Sciatic nerve (tissue), 2 donors: ENCODE measurements around the gene UBE2G2. TPM values are rescaled to one million over a fixed set of nuclear protein-coding genes. Genes with fewer than 3 reads are reported as not detected.
A peak's percentile ranks its signal among the peaks of the same experiment; 100 is the strongest.

Experiments
- ATAC-seq: fragments of 200-7000 bp; cut with Tn5 transposase; one replicate; pipeline ENCODE4 v1.9.1; 2020; ENCODE audit warnings: mild to moderate bottlenecking, moderate library complexity
- DNase-seq: peaks from one replicate; pipeline ENCODE4 v3.0.0-alpha.2; 2020; ENCODE audit warnings: low spot score
- intact Hi-C: fragments of 100-400 bp; cut with DNase I; formaldehyde crosslinking; loops from one replicate; pipeline ENCODE4 v1.14.2; 2022
- total RNA-seq: library from RNA; stranded (reverse); fragmentation: NEBNext Ultra II Directional; extraction: Animal tissue kit (Norgen Biotek cat#: 25700); gene quantifications from one replicate; pipeline ENCODE4 v1.2.1, GENCODE V29; 2021
- donor health status: DM: no; HTN: no; CAD: no.
- donor health status: DM: no; HTN: no; CAD: no.

UBE2G2 gene
- total RNA-seq, 1 donor from 2014 or later, result 78.0 TPM

DNA sequence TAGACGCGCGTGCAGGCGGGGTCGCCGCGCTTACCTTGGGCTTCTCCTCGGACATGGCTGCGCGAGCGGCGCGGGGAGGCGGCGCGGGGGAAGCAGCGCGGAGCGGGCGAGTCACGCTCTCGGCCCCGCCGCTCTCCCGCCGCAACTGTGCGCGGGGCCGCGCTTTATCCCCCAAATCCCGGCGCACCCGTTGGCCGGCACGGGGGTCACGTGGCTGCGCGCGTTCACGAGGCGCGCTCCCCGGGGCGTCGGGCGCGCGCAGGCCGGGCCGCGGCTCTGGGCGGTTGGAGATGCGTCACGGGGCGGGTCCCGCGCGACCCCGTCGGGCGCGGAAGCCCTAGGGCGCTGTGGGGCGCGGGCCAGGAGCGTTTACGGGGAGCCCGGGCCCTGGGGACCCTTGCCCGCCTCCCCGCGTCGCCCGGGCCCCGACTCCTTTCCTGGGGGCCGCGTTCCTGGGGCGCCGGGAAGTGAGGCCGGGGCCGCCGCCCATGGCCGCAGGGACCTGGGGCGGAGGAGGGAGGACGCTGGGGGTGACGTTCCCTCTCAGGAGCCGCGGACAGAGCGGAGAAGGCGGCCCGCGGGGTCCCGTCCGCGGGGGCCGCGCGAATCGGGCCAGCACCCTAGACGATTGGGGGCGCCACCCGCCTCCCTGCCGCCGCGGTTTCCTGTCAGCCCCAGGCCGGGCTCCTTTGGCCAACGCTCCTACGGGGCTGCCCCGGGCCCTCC, 16.5 kb upstream of the UBE2G2 start, which contains the start of gene SUMO3:
SUMO3 (minus strand) TSS at position 149 of the 726 bp plus-strand sequence; CDS start at position 55, 94 bp downstream.
- ATAC-seq (peak; percentile 75), DNase-seq (peak; percentile 88)
- intact Hi-C loops, result no loop called here

DNA sequence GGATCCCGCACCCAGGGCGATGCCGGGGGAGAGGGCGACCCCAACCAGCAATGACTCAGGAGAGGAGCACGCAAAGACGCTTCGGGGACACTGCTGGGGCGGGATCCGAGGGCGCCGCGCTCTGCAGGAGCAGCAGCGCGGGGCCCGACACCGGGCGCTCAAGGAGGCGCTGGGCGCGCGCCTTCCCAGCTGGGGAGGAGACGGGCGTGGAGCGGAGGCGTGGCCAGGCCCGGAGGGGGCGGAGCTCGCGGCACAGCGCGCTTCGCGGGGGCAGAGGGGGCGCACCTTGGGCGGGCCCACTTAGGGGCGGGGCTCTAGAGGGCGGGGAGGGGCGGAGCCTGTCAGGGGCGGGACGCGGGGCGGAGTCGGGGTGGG, 15.9 kb upstream of the UBE2G2 start:
- ATAC-seq (peak; percentile 97), DNase-seq (peak; percentile 97)
- intact Hi-C loops, result no loop called here

DNA sequence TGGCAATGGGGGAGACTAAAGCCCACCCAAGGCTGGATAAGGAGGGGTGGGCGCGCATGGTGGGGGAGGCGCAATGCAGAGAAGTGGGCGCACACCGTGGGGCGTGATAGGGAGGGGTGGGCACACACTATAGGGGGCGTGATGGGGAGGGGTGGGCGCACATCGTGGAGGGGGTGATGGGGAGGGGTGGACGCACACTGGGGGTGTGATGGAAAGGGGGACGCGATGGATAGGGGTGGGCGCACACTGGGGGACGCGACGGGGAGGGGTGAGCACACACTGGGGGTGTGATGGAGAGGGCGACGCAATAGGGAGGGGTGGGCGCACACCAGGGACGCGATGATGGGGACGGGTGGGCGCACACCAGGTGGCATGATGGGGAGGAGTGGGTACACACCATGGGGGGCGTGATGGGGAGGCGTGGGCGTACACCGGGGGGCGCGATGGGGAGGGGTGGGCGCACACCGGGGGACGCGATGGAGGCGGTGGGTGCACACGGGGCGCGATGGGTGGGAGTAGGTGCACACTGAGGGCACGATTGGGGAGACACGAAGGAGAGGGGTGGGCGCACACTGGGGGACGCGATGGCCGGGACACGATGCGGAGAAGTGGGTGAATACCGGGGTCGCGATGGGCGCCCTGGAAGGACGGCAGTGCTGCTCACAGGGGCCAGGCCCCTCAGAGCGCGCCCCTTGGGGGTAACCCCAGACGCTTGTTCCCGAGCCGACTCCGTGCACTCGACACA, 15.3 kb upstream of the UBE2G2 start:
- DNase-seq, result no peak
- ATAC-seq, result peak; percentile 19
- intact Hi-C loops, result no loop called here

DNA sequence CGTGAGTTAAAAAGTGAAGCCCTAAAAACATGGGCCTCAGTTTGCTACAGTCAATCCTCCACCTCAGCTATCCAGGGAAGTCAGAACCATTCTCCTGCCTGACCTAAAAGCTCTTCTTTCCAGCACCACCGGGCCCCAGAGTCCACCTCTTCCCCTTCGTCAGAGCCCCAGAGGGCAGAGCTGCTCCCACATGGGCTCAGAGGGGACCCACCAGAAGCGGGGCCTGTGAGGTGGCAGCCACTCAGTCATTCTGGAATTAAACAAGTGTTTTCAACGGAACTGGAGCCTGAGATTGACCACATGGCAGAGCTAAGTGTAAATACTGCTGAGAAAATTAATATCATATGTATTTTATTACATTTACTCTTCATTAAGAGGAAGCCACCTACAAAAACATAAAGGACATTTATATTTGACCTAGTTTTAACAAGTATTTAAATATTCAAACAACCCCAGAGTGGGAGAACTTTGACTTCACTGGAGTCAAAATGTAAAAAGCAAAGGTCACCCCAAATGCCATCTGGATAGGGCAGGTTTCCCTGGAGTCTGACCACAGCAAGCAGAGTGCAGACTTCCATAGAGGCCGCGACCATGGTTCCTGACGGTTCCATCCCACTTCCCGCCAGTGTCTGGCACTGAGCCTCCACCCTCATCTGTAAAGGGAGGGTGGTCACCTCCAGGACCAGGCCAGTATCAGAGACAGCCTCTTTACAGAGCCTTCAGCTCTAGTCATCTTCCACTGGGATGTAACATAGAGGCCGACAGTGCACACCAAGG, 14.4 kb upstream of the UBE2G2 start:
- ATAC-seq (no peak), DNase-seq (no peak)
- intact Hi-C loops, result no loop called here

DNA sequence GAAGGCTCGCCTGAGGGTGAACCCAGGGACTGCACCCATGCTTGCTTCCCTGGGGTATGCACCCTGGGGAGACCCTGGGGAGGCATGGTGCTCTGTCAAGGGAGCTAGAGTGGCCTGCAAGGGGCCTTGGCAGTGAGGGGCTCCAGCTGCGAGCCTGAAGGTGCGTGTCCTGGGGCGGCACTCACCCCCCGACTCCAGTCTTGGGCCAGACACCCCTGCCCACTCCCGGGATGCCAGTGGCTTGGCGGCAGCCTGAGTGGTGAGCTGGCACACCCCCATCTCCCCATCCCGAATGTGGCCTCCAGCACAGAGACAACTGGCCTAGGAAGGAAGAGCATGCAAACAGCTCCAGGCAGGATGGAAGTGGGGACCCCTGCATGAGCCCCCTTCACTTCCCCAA, 13.6 kb upstream of the UBE2G2 start:
- intact Hi-C loops, result no loop called here
- no peak for ATAC-seq
- no peak for DNase-seq

DNA sequence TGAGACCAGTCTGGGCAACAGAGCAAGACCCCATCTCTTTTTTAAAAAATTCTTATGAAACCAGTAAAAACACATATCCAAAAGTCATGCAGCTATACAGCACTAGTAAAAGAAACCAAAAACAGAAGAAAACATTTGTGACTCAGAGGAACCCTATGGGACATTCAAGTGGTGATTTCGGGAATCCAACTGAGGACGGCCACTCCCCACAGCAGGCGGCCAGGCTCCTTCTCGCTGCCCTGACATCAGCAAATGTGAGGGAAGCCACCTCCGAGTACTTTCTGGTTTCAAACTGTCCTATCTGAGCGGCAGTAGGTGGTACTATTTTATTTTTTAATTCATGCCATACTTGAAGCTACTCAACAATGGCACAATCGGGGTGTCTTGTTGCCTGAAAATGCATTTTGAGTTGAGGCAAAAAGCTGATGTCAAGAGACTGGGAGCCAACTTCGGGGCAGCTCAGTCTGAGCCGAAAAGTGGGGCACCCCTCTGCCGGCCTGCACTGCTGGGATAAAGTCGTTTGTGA, 12.9 kb upstream of the UBE2G2 start:
- intact Hi-C loops, result no loop called here

DNA sequence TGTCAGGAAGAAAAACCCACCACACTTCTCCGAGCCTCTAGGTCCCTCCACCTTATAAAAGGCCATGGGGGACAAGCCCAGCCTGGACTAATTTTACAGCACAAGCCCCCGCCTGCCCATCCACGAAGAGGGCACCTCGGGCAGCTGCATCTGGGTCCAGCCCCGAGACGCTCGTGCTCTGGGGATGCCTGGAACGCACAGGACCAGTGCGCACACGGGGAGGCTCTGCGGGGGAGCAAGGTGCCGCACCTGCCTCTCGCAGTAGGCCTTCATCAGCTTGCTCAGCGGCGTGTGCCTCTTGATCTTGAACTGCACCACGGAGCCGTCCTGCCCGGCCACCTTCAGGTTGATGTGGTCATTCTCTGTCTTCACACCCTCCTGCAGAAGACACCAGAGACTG, 12.1 kb upstream of the UBE2G2 start:
- no peak for DNase-seq
- ATAC-seq, result no peak
- intact Hi-C loops, result no loop called here

More for the DNA sequence above, 12.9 kb upstream of the UBE2G2 start:
- DNase-seq (no peak), ATAC-seq (no peak)

DNA sequence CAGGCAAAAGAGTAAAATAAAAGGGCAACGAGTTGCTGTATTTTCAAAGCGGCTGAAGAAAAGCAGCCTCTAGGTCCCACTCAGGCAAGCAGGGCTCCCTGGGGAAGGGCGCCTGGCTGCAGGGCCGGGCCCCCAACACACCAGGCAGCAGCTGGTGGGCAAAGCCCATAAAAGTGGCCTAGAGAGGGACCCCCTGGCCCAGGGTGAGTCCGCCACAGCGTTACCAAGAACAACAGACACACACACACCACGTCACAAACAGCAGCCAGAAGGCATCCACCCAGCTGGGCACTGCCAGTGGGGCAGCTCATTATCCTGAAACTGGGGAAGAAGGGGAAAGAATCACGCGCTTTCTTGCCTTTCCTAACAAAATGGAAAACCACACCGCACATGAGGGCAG, 11.5 kb upstream of the UBE2G2 start:
- ATAC-seq (no peak), DNase-seq (no peak)
- intact Hi-C loops, result no loop called here

DNA sequence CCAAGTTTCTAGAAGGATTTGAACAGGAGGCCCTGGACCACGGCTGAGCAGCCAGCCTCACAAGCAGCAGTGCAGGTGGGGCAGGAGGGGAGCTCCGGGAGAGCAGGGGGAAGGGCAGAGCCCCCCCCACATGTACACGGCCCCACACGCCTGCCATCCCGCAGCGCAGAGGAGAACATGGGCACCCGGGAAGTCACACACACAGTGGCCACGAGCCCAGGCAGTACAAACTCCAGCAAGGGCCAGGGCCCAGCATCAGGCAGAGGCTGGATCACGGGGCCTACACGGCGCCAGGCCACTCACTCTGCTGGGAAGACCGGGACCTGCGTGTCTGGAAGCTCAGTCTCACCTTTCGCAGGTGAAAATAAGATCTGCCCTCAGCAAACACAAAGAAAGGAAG, 11.0 kb upstream of the UBE2G2 start:
- DNase-seq (no peak), ATAC-seq (no peak)
- intact Hi-C loops, result no loop called here

DNA sequence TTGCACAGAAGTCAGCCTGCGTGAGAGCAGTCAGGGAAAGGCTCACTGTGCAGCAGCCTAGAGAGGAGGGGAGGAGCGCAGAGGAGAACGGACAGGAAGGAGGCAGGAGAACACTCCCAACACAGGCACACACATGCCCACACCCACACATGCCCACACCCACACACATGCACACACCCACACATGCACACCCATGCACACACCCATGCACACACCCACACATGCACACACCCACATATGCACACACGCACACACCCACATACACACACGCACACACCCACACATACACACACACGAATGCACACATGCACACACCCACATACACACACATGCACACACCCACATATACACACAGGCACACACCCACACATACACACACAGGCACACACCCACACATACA, 9.2 kb upstream of the UBE2G2 start:
- ATAC-seq, result no peak
- intact Hi-C loops, result no loop called here
- DNase-seq, result no peak

DNA sequence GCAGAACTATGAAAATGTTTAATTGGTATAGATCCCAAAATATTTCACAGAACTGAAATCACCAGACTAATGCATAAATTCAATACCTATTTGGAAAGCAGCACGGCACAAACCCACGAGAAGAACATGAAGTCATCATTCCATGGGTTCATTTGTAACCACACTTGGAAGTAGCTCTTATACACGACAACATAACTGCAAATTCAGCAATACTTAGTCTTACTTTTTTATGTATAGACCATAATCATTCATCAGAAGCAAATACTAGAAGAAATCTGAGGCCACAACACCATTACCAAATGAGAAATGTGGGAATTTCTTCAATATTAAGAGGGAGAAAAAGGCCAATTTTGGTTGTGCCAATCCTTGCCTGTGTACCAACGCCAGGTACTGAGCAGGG, 4.2 kb upstream of the UBE2G2 start:
- no peak for ATAC-seq
- no peak for DNase-seq
- intact Hi-C loops, result no loop called here

DNA sequence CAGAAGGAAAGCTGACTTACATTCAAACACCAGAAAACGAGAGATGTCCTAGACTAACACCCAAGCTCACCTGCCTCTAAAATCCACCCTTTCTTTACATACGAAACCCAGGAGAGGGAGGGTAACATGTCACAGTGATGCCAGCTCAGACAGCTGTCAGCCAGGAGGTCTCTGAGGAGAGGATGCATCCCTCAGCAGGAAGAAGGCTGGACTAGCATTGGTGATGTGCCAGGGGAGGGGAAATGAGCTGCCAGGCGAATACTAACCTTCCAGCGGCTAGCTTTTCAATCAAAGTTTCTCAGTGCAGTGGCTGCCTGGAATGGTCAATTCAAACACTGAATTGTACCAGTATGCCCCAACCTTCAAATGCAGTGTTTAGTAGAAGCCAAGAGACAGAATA, 3.6 kb upstream of the UBE2G2 start:
- DNase-seq (no peak), ATAC-seq (no peak)
- intact Hi-C loops, result no loop called here

DNA sequence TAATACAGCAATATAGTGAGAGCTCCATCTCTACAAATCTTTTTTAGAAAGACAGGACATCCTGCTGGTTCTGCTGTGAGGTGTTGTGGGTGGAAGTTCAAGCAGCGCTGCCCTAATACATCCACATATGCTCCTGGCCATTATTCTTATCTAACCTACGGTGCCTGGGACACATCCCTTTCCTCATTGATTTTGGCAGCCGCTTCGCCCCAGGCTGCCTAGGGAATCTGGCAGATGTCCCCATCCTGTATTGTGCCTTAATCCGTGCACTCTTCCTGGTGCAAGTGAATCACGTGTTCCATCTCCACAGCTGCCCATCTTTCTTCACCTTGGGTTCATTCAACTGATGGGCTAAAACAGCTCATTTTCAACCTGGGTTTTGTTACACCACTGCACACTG, 3.1 kb upstream of the UBE2G2 start:
- intact Hi-C loops, result no loop called here
- ATAC-seq, result no peak
- no peak for DNase-seq

DNA sequence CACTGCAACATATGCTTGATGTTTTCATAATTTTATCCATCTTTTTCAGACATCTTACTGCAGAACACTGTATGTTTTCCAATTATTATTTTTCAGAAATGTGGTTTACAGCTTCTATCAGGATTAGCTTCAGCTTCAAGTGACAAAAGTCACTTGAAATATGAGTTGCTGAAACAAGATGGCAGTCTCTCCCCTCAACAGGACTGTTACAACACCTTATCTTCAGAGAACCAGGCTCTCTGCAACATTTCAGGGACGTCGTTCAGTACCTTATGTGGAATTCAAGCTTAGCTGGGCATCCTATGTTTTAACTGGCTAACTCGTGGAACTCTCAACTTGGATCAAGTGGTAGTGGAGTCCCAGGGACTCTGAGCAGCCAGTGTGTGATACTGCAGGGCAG, 2.0 kb upstream of the UBE2G2 start:
- DNase-seq, result no peak
- no peak for ATAC-seq
- intact Hi-C loops, result no loop called here

DNA sequence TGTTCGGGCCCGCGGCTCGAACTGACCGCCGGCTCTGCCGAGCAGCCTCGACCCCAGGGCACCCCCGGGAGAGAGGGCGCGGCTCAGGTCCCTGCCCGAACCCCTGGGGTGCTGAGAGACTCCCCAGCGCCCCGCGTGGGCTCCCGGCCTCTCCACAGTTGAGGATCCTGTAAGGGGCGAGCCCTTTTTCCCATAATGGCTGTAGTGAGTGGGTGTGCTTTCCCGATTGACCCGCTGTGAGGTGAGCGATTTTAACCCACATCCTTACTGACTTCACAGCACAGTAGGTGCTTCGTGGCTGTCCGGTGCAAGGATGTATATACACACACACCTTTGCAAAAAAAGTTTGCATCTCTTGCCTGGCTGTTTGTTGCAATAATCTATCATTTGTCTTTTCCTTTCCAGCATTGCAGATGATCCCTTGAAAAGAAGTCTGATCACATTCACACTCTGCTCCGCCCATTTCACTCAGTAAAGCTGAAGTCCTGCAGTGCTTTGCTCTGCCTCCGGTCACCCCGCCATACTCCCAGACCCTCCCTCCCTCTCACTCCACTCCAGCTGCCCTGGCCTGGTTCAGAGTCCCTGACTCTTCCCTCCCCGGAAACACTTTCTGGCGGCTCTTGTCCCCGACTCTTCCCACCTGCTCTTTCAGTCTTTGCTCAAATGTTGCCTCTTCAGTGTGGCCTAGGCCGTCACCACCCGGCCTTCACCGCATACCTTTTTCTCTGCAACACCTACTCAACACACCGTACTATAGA, 955 bp upstream of the UBE2G2 start:
- DNase-seq (no peak), ATAC-seq (peak; percentile 38)
- intact Hi-C loops, result no loop called here

DNA sequence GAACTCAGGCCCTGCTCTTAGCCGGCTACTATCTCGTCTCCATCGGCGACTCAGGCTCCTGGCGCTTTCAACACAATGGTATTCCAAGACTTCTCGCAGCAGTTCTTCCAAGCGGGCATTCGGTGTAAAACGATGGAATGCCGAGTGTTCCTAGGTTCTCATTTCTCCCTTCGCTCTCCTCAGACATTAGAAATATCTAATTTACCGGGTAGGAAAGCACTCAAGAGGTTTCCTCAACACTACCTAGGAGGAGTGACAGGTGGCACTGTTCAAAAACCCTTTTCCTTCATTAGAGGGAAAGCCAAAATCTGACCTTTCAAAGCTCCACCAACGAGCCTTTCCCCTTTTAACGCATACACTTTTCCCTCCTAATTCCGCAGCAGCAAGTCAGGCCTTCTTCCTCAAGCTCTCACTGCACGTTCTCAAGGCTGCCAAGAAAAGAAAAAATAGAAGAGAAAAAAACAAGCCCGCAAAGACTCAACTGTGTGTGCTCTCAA, 601 bp downstream of the UBE2G2 start:
- intact Hi-C loops, result no loop called here
- DNase-seq (no peak), ATAC-seq (no peak)

DNA sequence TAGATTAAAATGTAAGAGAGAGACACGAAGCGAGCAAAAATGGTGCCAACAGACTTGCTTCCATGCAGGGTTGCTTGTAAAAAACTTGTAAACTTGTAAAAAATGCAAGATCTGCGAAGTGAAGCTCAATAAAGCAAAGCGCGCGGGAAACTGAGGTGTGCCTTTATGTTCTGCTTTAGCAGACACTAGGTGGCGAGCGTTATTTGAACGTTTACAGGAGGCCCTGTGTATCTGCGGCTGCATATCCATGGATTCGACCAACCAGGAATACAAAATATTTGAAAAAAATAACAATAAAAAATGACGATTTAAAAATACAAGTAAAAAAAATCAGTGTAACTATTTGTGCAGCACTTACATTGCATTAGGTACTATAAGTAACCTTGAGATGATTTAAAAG, 1.5 kb downstream of the UBE2G2 start:
- DNase-seq (no peak), ATAC-seq (no peak)
- intact Hi-C loops, result no loop called here

DNA sequence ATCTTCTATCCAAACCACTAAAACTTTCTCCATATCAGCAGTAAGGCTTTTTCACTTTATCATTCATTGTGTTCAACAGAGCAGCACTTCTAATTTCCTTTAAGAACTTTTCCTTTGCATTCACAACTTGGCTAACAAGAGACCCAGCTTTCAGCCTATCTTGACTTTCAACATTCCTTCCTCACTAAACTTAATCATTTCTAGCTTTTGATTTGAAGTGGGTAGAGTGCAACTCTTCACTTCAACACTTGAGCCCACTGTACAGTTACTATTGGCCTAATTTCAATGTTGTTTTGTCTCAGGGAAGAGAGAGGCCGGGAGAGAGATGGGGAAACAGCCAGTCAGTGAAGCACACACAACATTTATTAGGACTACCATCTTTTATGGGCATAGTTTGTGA, 2.0 kb downstream of the UBE2G2 start:
- intact Hi-C loops, result loop anchor here (10.0 kb wide), 1 partner anchor 285 kb away; no protein-coding TSS in a partner anchor
- no peak for ATAC-seq
- no peak for DNase-seq

DNA sequence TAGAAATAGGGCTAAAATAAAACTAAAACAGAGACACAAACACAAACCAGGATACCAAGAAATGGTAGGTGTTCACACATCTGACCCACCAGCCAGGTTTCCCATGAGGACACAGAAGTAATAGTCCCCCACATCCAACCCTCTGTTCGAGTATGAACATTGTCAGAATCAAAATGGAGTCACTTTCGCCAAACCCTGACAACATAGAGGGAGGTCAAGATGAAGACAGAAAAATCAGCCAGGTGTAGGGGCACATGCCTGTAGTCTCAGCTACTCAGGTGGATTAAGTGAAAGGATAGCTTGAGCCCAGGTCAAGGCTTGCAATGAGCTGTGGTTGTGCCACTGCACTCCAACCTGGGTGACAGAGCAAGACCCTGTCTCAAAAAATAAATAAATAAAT, 3.8 kb downstream of the UBE2G2 start:
- intact Hi-C loops, result loop anchor here (10.0 kb wide), 1 partner anchor 283 kb away; no protein-coding TSS in a partner anchor
- ATAC-seq, result no peak
- no peak for DNase-seq
